Measurements from ENCODE around the gene ATRN.

GRCh38 chr20:3432844-3433243, 38.0 kb upstream of the ATRN start:
- TF ChIP-seq CTCF (IDR thresholded peaks at IDR 0.05) (no peak), POLR2AphosphoS5 (IDR thresholded peaks at IDR 0.05) (no peak), POLR2A (IDR thresholded peaks at IDR 0.05) (no peak)

Data from stomach (tissue), 4 donors.